SU-DHL-6 (cell line): ENCODE data around the gene C8G.

Experiments
- H2AFZ ChIP-seq: fragments of 200-600 bp; sonication (generic); 2 replicates; pipeline ENCODE4 v1.6.1; 2014; ENCODE audit warnings: low read depth, mild to moderate bottlenecking, moderate library complexity, mixed read lengths, antibody characterized with exemption, low read length; ENCODE audit not compliant: severe bottlenecking
- H3F3A ChIP-seq: fragments of 200-600 bp; shearing (Covaris generic); 2 replicates; pipeline ENCODE4 v1.6.0; 2016; ENCODE audit warnings: antibody characterized with exemption, mild to moderate bottlenecking; ENCODE audit not compliant: insufficient read depth
- H3K27ac ChIP-seq: fragments of 200-600 bp; sonication (generic); 2 replicates; pipeline ENCODE4 v1.5.1; 2016; ENCODE audit warnings: low read depth, mild to moderate bottlenecking, low read length, moderate library complexity, mixed read lengths
- H3K27me3 ChIP-seq: fragments of 200-600 bp; sonication (generic), shearing (Covaris generic); 2 replicates; pipeline ENCODE4 v1.6.0; 2014; ENCODE audit warnings: mild to moderate bottlenecking, low read length
- H3K36me3 ChIP-seq: fragments of 200-600 bp; sonication (generic); 2 replicates; pipeline ENCODE4 v1.6.1; 2014; ENCODE audit warnings: mild to moderate bottlenecking, low read length, mixed read lengths
- H3K4me2 ChIP-seq: fragments of 300-600, 200-600 bp; shearing (Covaris generic), sonication (generic); 2 replicates; pipeline ENCODE4 v1.6.0; 2014; ENCODE audit warnings: low read length, low read depth, mild to moderate bottlenecking; ENCODE audit not compliant: poor library complexity, severe bottlenecking
- H3K4me3 ChIP-seq: fragments of 200-600 bp; sonication (generic); 2 replicates; pipeline ENCODE4 v1.5.1; 2014; ENCODE audit warnings: antibody characterized with exemption, low read length, mild to moderate bottlenecking, mixed read lengths; ENCODE audit not compliant: insufficient read depth, poor library complexity, severe bottlenecking
- H3K79me2 ChIP-seq: fragments of 200-600 bp; sonication (generic); 2 replicates; pipeline ENCODE4 v1.6.1; 2014; ENCODE audit warnings: mild to moderate bottlenecking, low read length, moderate library complexity; ENCODE audit not compliant: insufficient read depth
- H3K9ac ChIP-seq: fragments of 200-600 bp; sonication (generic); 2 replicates; pipeline ENCODE4 v1.7.0; 2014; ENCODE audit warnings: mild to moderate bottlenecking, low read length
- H3K9me2 ChIP-seq: fragments of 200-600 bp; sonication (generic); replicated peaks from 2 replicates; pipeline ENCODE4 v1.6.1; 2014; ENCODE audit warnings: low read length; ENCODE audit not compliant: insufficient read depth
- H3K9me3 ChIP-seq: fragments of 200-600 bp; sonication (generic); 2 replicates; pipeline ENCODE4 v1.6.1; 2014; ENCODE audit warnings: low read length, mixed read lengths; ENCODE audit not compliant: insufficient read depth
- H4K20me1 ChIP-seq: fragments of 200-600 bp; sonication (generic); 2 replicates; pipeline ENCODE4 v1.6.1; 2014; ENCODE audit warnings: low read depth, mild to moderate bottlenecking, antibody characterized with exemption, low read length, moderate library complexity, mixed read lengths
- EZH2phosphoT487 ChIP-seq: fragments of 200-600 bp; sonication (generic), shearing (Covaris generic); conservative IDR thresholded peaks from 2 replicates; pipeline ENCODE4 v1.6.1; 2018; ENCODE audit warnings: mild to moderate bottlenecking, antibody characterized with exemption, low read length, moderate library complexity, mixed read lengths
- TF ChIP-seq, protein P1 (sequence below): fragments of 200-600 bp; sonication (generic); IDR thresholded peaks from one replicate; pipeline ENCODE4 v1.5.1; 2017; ENCODE audit warnings: antibody characterized with exemption, mild to moderate bottlenecking, low read length, moderate library complexity; ENCODE audit not compliant: insufficient read depth, poor library complexity, severe bottlenecking

Gene C8G

DNA sequence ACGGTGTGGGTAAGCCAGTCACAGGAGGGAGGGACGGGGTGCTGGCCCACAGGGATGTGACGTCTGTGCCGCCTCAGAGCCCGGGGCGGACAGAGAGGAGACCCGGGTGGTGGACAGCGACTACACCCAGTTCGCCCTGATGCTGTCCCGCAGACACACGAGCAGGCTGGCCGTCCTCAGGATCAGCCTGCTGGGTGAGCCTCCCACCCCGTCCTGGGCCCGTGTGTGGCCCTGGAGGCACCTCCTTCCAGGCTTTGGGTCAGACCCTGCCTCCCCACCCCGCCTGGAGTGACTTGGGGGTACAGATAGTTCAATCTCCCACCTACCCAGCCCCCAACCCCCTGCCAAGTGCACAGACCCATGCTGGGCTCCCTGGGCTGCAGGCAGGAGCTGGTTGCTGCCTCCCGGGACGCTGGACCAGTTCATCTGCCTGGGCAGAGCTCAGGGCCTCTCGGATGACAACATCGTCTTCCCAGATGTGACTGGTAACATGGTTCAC is 8.8 kb downstream of the C8G start:
- no peaks in the 10 kb centered on the region for H3F3A ChIP-seq
- H3K9me3 ChIP-seq, result no peaks in the 10 kb centered on the region
- no peaks in the 10 kb centered on the region for H3K36me3 ChIP-seq
- no peak overlapping the region for H2AFZ ChIP-seq
- no peaks in the 10 kb centered on the region for H3K79me2 ChIP-seq
- no peak overlapping the region for H3K4me2 ChIP-seq
- H3K27ac ChIP-seq, result no peak overlapping the region
- no peaks in the 10 kb centered on the region for H3K27me3 ChIP-seq
- no peak overlapping the region for H3K9ac ChIP-seq
- no peak overlapping the region for H3K4me3 ChIP-seq
- H3K9me2 ChIP-seq, result no peaks in the 10 kb centered on the region
- no peak for TF ChIP-seq EZH2phosphoT487
- TF ChIP-seq, protein P1, sequence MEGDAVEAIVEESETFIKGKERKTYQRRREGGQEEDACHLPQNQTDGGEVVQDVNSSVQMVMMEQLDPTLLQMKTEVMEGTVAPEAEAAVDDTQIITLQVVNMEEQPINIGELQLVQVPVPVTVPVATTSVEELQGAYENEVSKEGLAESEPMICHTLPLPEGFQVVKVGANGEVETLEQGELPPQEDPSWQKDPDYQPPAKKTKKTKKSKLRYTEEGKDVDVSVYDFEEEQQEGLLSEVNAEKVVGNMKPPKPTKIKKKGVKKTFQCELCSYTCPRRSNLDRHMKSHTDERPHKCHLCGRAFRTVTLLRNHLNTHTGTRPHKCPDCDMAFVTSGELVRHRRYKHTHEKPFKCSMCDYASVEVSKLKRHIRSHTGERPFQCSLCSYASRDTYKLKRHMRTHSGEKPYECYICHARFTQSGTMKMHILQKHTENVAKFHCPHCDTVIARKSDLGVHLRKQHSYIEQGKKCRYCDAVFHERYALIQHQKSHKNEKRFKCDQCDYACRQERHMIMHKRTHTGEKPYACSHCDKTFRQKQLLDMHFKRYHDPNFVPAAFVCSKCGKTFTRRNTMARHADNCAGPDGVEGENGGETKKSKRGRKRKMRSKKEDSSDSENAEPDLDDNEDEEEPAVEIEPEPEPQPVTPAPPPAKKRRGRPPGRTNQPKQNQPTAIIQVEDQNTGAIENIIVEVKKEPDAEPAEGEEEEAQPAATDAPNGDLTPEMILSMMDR, result no peak
- H4K20me1 ChIP-seq, result no peaks in the 10 kb centered on the region

- Histone ChIP-seq H3K36me3 (no peaks in the 10 kb centered on the region), H3K9me2 (no peaks in the 10 kb centered on the region), H3K27ac (no peak overlapping the region), H2AFZ (no peak overlapping the region), H4K20me1 (no peaks in the 10 kb centered on the region), H3K9ac (no peak overlapping the region), H3K4me3 (no peak overlapping the region), H3K4me2 (no peak overlapping the region), H3F3A (no peaks in the 10 kb centered on the region), H3K27me3 (no peaks in the 10 kb centered on the region), H3K9me3 (no peaks in the 10 kb centered on the region), H3K79me2 (no peaks in the 10 kb centered on the region)
- no peak for TF ChIP-seq EZH2phosphoT487
Measured at GRCh38 chr9:136954270-136955083, 9.4 kb downstream of the C8G start.

- Histone ChIP-seq H3K27ac (no peak overlapping the region), H3K4me2 (no peak overlapping the region), H3K9me2 (no peaks in the 10 kb centered on the region), H3K79me2 (no peaks in the 10 kb centered on the region), H3F3A (no peaks in the 10 kb centered on the region), H2AFZ (no peak overlapping the region), H3K4me3 (no peak overlapping the region), H4K20me1 (no peaks in the 10 kb centered on the region), H3K27me3 (no peaks in the 10 kb centered on the region), H3K36me3 (no peaks in the 10 kb centered on the region), H3K9ac (no peak overlapping the region), H3K9me3 (no peaks in the 10 kb centered on the region)
- TF ChIP-seq EZH2phosphoT487, result no peak
Measured at GRCh38 chr9:136955202-136955942, 10.3 kb downstream of the C8G start.

GRCh38 chr9:136955943-136956335 is 10.9 kb downstream of the C8G start:
- Histone ChIP-seq H3K9me2 (no peaks in the 10 kb centered on the region), H3K27me3 (no peaks in the 10 kb centered on the region), H3K9ac (no peak overlapping the region), H3K4me2 (no peak overlapping the region), H3F3A (no peaks in the 10 kb centered on the region), H4K20me1 (no peaks in the 10 kb centered on the region), H3K27ac (no peak overlapping the region), H3K36me3 (no peaks in the 10 kb centered on the region), H3K79me2 (no peaks in the 10 kb centered on the region), H3K9me3 (no peaks in the 10 kb centered on the region), H3K4me3 (no peak overlapping the region), H2AFZ (no peak overlapping the region)
- TF ChIP-seq, protein P1, result no peak
- no peak for TF ChIP-seq EZH2phosphoT487
